Stimulated activated CD4-positive, alpha-beta T cell treated with anti-CD3 and anti-CD28 coated beads, Interleukin-4, amount 100 ng/mL, for 1 hour (primary cell): ENCODE results near the gene KIF2C.
"Not testable (repeated sequence)": the region's sequence is repeated elsewhere in the genome, so short reads cannot be mapped to it uniquely, and the experiment has no call there.

Experiments used
- DNase-seq: peaks from one replicate; pipeline ENCODE4 v3.0.0-alpha.2; 2020

The KIF2C gene

DNA sequence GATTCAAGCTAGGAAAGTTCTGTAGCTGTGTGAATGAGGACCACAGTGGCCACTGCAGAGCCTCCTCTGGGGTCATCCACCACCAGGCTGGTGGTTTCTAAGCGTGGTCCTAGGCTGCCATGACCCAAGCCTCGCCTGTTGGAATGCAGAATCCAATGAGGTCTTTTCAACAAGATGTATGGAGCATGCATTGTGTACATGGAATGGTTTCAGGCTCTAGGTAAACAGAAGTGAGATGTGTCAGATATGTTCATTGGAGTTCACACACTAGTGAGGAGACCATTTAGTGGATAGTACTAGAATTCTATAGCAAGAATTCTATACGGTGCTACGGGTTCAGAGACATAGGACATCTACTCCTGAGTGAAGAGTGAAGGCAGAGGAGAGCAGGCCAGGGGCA is 19.4 kb upstream of the KIF2C start:
- DNase-seq: no peak

GRCh38 chr1:44721485-44722361 is 17.9 kb upstream of the KIF2C start:
- DNase-seq: peak; percentile 71

GRCh38 chr1:44723064-44723463 is 16.6 kb upstream of the KIF2C start:
- DNase-seq: no peak

DNA sequence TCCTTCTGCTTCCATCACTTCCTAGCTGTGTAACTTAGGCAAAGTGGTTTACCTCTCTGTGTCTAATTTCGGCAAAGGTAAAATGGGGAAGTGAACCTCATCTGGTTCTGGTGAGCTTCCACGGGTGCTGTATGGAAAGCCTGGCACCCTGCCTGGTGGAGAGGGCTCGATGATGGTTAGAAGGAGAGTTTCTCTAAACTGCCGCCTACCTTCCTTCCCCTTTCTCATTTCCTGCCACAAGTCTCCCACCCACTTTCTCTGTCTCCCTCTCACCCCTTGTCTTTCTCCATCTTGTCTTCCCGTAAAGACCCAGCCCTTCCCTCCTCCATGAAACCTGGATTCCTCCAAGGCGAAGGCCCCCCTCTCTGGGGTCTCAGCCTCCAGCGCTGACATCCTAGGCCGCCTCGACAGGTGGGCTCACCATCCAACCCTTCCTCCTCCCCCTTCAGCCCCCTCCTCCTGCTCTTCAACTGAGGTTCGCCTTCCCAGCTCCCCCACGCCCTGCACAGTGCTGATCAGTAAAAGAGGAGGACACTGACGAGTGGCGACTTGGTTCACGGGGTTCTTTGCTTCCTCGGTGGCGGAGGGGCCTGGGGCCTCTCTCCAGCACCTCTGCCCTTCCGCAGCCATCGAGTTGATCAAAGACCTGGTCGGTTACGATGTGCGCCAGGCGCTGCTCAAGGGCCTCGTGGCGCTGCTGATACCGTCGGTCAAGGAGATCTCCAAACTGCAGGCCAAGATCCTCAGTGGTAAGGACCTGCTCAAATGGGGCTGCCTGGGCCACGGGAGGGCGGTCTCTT is 15.9 kb upstream of the KIF2C start:
- DNase-seq: peak; percentile 57

- no peak for DNase-seq
Measured at GRCh38 chr1:44724296-44724954, 15.2 kb upstream of the KIF2C start.

DNA sequence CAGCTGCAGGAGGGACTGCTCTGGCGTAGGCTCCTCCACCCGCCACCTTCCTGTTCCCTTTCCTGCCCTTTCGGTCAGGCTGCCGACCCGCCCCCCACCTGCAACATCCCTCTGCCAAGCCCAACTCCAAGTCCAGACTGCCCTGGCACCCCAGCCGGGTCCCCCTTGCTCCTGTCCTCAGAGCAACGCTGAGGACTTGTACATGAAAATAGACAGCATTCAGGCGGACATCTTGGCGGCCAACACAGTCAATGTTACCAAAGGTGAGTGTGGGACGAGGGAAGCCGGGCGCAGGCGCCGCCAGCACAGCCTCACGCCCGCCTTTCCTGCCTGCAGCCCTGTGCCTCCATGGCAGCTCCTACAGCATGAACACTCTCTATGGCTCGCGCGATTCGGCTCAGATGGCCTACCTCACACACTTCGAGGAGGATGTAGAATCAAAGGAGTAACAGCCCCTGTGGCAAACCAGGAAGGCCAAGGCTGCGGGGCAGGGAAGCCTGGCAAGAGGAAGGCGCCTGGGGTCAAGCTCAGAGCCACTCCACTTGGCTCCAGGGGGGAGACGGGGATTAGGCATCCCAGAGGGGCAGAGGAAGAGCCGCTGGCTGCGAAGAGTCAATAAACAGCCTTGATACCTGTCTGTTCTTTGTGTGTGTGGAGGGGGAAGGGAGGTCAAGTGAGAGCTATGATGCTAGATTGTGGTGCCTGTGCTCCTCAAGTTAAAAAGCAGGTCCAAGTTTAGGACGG is 14.5 kb upstream of the KIF2C start:
- no peak for DNase-seq

- peak; percentile 95 for DNase-seq
Measured at GRCh38 chr1:44730741-44731512, 8.7 kb upstream of the KIF2C start, which contains the start of gene RNU5D-1. Gene RNU5D-1, minus strand, starts transcription at chr1:44731170.

DNA sequence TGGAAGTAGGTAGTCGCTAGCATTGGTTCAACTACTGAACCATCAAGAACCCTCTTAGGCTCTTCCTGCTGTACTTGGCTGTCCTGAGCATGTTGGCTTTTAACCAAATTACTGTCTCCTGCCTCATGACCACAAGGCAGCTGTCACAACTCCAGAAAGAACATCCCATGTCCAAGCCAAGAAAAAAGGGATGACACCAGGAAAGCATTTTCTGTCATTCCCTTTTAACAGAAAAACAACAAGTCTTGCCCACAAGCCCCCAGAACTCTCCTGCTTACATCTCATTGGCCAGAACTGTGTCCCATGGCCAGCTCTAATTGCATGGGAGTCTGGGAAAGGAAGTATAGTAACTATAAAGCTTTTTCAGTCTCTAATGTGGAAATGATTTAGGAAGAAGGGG is 6.3 kb upstream of the KIF2C start:
- no peak for DNase-seq

DNA sequence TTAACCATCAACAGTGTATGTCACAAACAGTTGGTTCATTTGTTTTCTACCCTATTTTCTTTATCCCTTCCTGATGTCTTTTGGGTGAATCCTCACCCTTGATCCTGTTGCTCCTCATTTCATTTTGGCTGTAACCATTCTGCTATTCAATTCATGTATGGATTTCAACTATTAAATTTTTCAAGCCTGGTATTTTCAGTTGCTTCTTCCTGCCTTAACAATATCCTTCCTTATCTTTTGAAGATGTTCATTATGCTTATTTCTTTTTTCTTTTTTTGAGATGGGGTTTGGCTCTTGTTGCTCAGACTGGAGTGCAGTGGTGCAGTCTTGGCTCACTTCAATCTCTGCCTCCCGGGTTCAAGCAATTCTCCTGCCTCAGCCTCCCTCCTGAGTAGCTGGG is 5.9 kb upstream of the KIF2C start:
- DNase-seq: no peak

DNA sequence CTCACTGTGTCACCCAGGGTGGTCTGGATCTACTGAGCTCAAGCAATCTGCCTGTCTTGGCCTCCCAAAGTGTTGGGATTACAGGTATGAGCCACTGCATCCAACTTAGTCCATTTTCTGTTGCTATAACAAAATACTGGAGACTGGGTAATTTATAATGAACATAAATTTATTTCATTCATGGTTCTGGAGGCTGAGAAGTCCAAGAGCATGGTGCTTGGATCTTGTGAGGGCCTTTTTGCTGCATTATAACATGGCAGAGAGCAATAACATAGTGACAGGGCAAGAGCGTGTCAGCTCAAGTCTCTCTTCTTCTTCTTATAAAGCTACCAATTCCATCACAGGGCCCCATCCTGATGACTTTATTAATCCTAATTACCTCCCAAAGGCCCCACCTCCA is 3.6 kb upstream of the KIF2C start:
- no peak for DNase-seq

DNA sequence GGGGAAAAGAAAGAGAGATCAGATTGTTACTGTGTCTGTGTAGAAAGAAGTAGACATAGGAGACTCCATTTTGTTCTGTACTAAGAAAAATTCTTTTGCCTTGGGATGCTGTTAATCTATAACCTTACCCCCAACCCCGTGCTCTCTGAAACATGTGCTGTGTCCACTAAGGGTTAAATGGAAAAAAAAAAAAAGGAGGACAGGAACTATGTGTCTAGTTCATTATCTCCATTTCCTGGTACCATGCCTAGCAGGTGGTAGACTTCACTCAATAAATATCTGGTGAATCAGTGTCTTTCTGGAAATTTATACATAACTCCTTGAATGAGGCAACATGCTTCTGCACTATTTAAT is 707 bp upstream of the KIF2C start:
- not testable (repeated sequence) for DNase-seq

- DNase-seq: no peak
Measured at GRCh38 chr1:44740179-44740617, 561 bp downstream of the KIF2C start.

- DNase-seq: no peak
Measured at GRCh38 chr1:44743211-44743610, 3.6 kb downstream of the KIF2C start.

DNA sequence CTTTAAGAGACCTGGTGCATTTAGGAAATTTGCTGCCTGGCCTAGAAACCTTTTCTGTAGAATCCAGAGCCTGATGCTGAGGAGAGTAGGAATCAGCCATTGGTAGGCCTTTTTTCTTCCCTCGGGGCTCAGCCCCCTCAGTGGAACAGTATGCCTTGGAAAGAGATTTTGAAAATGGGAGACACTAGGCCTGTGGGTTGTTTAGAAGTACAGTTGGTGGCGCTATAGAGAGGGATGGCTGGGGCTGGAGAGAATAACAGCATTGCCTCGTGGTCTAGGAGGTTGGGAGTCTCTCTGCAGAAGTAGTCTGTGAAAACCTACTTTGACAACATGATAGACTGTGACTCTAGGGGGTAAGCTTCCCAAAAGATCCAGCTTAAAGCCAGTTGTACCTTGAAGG is 8.2 kb downstream of the KIF2C start:
- no peak for DNase-seq

GRCh38 chr1:44757420-44757819 is 17.8 kb downstream of the KIF2C start:
- no peak for DNase-seq

DNA sequence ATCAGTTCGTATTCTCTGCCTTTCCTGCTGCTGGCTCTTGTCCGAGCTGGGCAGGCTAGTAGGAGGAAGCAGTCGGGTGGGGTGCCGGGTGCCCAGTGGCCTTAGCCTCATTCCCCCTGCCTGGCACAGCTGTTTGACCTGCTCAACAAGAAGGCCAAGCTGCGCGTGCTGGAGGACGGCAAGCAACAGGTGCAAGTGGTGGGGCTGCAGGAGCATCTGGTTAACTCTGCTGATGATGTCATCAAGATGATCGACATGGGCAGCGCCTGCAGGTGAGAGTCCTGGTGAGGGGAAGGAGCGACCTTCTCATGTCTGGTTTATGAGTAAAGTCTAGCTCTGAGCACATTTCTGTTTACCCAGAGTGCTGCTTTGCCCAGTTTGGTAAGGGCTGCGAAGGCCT is 19.4 kb downstream of the KIF2C start:
- DNase-seq: no peak

GRCh38 chr1:44760876-44761275 is 21.2 kb downstream of the KIF2C start:
- no peak for DNase-seq

GRCh38 chr1:44766421-44766820 is 26.8 kb downstream of the KIF2C start:
- DNase-seq: not testable (repeated sequence)

DNA sequence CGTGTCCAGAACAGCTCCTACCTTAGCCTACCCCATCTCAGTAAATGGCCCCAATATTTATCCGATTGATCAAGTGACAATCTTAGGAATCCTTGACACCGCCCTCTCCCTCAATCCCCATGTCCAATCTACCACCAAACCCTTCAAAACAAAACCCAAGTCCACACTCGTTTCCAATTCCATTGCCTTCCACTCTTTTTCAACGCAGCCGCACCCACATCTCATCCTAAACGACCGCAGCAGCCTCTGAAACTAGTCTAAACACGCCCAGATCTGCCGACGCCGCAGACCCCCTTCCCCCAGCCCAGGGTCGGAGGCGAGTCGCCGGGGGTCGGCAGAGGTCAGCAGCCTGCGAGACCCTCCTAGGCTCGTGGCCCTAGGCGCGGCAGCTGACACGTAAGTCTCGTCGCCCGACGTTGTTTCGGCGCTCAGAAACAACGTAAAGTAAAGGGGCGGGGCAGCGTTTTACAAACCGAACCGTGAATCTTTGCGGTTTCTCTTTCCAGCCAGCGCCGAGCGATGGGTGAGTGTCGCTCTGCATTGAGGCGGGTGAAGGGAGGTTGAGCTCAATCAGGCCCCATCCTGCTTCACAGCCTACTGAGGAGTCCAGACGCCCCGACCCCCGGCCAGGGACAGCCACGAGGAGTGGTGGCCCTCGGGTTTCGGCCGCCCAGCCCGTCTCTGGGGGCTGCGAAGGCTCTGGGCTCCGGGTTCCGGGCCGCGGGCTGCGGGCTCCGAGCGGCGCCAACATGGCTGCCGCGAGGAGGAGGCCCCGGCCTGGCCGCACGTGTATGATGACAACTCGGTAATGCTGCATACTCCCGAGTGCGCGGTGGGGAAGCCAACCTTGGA is 35.7 kb downstream of the KIF2C start, which contains the start of gene RPS8:
Gene RPS8 (plus strand): TSS at position 463 of the 852 bp plus-strand sequence. CDS start 57 bp downstream, at position 520.
- peak; percentile 86 for DNase-seq

- peak; percentile 51 for DNase-seq
Measured at GRCh38 chr1:44775930-44776729, 36.5 kb downstream of the KIF2C start.
